GM18520 (cell line): Measurements from ENCODE around the gene UBC.
"Not testable (repeated sequence)": the region's sequence is repeated elsewhere in the genome, so short reads cannot be mapped to it uniquely, and the experiment has no call there.

Source experiments
- ATAC-seq: cut with Tn5 transposase; IDR thresholded peaks from one replicate; pipeline ENCODE4 v1.9.1; 2021; ENCODE audit not compliant: unreplicated experiment

Gene UBC

DNA sequence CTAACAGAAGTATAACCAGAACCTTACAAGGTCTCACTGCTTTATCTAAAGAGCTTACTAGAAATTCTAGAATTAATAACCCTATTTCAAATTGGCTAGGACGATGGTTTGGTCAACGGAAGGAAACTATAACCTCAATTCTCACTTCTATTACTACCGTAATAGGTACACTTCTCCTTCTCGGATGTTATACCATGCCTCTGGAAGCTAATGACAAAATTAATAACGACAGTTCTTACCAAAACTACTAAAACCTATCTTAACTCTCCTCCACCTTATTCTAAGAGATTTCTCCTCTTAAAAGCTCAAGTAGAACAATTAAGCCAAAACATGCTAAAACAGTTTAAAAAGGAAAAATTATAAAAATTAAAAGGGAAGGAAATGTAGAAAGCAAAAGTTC lies 23.7 kb upstream of the UBC start:
- ATAC-seq, result no peak

GRCh38 chr12:124931528-124931927 lies 17.1 kb upstream of the UBC start:
- not testable (repeated sequence) for ATAC-seq

GRCh38 chr12:124930586-124930985 lies 16.1 kb upstream of the UBC start:
- ATAC-seq, result no peak

GRCh38 chr12:124929649-124930419 lies 15.4 kb upstream of the UBC start:
- no peak for ATAC-seq

DNA sequence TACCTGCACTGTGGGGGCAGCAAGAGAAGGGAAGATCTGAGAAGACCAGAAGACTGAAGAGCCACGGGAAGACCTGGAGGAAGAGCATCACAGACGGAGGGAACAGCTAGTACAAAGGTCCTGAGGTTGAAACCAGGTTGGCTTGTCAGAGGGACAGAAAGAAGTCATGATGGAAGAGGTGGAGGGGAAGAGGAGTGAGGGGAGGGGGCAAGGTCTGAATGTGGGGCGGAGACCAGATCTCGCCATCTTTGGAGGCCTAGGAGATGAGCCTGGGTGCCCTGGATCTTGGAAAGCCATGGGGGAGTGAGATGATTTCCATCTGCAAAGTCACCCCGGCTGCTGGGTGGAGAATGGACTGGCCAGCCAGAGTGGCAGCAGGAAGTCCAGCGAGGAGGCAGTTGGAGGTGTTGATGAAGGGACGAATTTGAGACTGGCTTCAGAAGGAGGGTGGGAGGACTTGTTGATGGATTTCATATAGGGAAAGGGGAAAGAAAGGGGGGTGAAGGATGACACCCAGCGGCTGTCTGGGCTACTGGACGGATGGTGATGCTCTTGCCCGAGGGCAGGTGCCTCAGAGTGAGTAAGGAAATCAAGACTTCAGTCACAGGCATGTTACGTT lies 14.6 kb upstream of the UBC start:
- no peak for ATAC-seq

DNA sequence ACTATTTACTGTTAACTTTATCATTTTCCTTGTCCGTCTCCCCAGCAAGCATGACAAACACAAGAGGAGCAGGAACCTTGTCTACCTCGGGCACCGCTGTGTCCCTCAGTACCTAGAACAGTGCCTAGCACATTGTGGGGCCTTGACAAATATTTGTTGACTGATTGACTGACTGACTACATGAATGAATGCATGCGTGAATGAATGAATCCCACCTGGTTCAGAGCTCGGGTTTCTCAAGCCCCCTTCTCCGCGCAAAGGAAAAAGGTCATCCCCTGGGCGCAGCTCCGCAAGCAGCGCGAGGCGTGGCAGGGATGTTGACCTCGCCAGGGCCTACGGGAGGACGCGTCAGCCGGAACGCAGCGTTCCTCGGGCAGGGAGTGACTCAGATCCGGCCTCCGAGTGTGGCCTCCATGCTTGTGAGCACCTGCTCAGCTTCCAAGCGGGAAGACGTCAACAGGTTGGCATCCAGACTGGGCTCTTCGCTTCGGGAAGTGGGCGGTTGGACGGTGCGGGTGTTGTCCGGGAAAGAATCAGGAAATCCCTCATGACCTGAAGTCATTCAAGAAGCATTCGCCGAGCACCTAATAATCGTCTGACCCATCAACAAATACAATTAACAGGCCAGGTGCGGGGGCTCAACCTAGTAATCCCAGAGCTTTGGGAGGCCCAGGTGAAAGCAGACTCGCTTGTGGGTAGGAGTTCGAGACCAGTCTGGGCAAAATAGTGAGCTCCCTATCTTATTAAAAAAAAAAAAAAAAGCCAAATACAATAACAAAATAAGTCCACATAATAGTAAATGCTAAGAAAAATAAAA lies 13.9 kb upstream of the UBC start:
- peak; percentile 23 for ATAC-seq

DNA sequence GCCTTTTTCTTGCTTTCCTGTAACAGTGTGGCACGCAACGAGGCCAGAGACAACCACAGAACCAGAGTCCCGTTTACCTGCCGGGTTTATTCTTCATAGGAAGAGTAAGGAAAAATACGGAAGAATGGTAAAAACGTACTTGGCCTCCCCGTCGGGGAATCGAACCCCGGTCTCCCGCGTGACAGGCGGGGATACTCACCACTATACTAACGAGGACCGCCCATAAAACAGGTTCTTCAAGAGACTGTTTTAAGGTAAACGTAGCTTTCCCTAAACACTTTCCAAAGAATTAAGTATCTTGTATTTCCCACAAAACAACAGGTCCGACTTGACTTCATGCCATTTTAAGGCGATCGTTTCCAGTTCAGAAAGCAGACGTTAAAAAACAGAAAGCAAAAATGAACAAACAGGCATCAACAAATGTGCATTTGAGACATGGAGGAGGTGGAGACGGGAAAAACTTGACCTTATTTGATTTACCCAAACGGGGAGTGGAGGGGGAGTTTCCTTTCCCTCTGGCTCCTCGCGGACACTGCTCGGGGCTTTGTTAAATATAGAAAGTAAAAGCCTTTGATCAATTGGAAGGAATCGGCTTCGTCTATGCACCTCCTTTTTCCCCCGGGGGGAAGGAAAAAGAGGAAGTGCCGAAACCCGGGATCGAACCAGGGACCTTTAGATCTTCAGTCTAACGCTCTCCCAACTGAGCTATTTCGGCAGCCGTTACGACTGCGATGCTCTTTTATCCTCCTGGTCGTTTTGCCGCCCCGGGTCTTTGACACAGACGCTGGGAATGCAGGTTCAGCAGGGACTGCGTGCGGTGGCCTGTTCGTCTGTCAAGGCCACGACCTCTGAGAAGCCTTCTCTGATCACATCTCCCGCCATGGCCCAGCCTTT lies 13.0 kb upstream of the UBC start:
- ATAC-seq, result peak; percentile 67

DNA sequence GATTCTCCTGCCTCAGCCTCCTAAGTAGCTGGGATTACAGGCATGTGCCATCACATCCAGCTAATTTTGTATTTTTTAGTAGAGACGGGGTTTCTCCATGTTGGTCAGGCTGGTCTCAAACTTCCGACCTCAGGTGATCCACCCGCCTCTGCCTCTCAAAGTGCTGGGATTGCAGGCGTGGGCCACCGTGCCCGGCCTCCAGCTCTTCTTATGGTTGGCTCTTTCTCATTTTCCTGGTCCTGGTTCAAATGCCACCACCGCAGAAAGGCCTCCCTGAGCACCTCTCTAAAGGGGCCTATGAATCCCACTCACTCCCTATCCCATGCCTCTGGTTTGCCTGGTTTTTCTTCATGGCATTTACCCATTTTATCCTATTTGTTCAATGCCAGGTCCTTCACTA lies 11.3 kb upstream of the UBC start:
- not testable (repeated sequence) for ATAC-seq

- no peak for ATAC-seq
These were observed 10.7 kb upstream of the UBC start for GRCh38 chr12:124925117-124925516.

GRCh38 chr12:124923905-124924734 lies 9.7 kb upstream of the UBC start:
- no peak for ATAC-seq

- ATAC-seq, result peak; percentile 34
These were observed 7.0 kb upstream of the UBC start for GRCh38 chr12:124921200-124922031.

- ATAC-seq, result no peak
These were observed 6.0 kb upstream of the UBC start for GRCh38 chr12:124920353-124920935.

DNA sequence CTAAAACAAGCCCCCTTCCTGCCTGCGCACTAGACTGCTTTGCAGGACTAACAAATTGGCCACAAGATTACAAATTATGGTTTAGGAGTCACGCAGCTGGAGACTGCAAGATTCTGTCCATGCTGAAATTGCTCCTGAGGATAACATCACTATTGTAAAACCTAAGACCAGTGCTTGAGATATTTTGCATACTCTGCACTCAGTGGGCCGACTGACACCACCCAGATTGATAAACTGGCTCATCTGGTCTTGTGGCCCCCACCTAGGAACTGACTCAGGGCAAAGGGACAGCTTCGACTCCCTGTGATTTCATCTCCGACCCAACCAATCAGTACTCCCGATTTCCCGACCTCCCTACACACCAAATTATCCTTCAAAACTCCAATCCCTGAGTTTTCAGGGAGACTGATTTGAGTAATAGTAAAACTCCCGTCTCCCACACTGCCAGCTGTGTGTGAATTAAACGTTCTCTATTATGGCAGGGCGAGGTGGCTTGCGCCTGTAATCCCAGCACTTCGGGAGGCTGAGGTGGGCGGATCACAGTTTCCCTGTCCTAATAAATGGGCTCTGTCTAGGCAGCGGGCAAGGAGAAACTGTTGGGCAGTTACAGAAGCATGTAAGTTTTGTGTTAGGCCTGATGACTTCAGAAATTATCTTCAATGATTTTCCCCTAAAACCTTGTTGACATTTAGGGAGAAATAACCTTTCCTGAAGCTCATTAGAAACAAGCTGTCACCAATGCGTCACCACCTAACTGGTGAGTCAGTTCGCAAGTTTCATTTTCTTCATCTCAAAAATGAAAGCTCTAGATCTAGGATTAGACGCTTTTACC lies 5.3 kb upstream of the UBC start:
- ATAC-seq, result peak; percentile 19

GRCh38 chr12:124918622-124918988 lies 4.2 kb upstream of the UBC start:
- ATAC-seq, result not testable (repeated sequence)

- ATAC-seq, result no peak
These were observed 3.6 kb upstream of the UBC start for GRCh38 chr12:124917841-124918621.

DNA sequence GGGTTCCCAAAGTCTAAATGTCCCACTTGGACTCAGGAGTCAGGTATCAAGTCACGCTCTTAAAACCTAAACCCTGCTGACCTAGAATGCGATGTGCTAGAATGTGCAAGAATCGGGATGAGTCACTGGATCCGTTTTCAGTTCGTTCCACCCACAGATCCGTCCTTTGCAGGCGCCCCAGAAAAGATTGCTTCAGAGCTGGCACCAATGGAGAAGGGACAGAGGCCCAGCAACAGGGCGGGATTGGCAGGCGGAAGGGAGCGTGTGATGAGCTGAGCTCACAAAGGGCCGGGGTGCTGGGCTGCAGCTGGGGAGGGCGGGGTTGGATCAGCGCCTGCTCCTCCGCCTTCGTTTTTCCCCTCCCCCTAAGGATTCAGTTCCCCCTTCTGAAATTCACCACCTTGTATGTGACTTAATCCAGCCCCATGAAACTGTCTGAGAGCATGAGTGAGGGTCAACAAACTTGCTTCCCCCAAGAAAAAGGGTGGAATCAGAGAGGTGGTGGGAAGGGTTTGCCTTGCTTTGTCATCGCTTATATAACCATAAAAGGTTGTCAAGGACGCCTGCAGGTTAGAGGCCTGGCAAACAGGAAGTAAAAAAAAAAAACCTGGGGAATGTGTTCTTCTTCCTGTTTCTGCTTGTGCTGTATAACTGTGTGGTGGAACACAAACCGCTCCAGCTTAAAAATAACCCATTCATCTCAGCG lies 2.8 kb upstream of the UBC start:
- peak; percentile 23 for ATAC-seq
